T-helper 17 cell (primary cell): ENCODE measurements around the gene PRTFDC1. TPM values are rescaled to one million over a fixed set of nuclear protein-coding genes. Genes with fewer than 3 reads are reported as not detected.
A peak's percentile ranks its signal among the peaks of the same experiment; 100 is the strongest.
"Not testable (repeated sequence)": the region's sequence is repeated elsewhere in the genome, so short reads cannot be mapped to it uniquely, and the experiment has no call there.

Experiments used
- ATAC-seq: fragments of 150-1000 bp; cut with Tn5 transposase; 2 replicates; pipeline ENCODE4 v1.10.0; 2021; ENCODE audit warnings: mild to moderate bottlenecking, moderate library complexity
- DNase-seq, 3 donors: peaks; one replicate each; pipeline versions ENCODE4 v3.0.0 to v3.0.0-alpha.2; 2020 to 2021
- H3K9me3 ChIP-seq: one replicate; pipeline ENCODE4 v1.7.0; 2013; ENCODE audit warnings: low read length, mild to moderate bottlenecking; ENCODE audit not compliant: control insufficient read depth, poor library complexity, severe bottlenecking
- H3K27ac Mint-ChIP-seq: one replicate; pipeline ENCODE4 v1.8.0; 2022; ENCODE audit warnings: mild to moderate bottlenecking, moderate library complexity, mixed read lengths
- H3K27me3 Mint-ChIP-seq: one replicate; pipeline ENCODE4 v1.8.0; 2022; ENCODE audit warnings: mixed read lengths
- H3K36me3 Mint-ChIP-seq: one replicate; pipeline ENCODE4 v1.8.0; 2022; ENCODE audit warnings: low read depth, mixed read lengths
- H3K4me1 Mint-ChIP-seq: one replicate; pipeline ENCODE4 v1.8.0; 2022; ENCODE audit warnings: mild to moderate bottlenecking, mixed read lengths
- H3K4me3 Mint-ChIP-seq: one replicate; pipeline ENCODE4 v1.8.0; 2022; ENCODE audit warnings: mild to moderate bottlenecking, moderate library complexity, mixed read lengths
- total RNA-seq, 4 donors: library from RNA in 2 of 4; stranded (reverse) in 2 of 4; gene quantifications; one replicate each; pipeline ENCODE4 v1.2.3 and lab custom pipeline; 2022 to 2026

Gene PRTFDC1
- total RNA-seq, 2 donors from 2014 or later: 0.40 to 3.6 TPM

DNA sequence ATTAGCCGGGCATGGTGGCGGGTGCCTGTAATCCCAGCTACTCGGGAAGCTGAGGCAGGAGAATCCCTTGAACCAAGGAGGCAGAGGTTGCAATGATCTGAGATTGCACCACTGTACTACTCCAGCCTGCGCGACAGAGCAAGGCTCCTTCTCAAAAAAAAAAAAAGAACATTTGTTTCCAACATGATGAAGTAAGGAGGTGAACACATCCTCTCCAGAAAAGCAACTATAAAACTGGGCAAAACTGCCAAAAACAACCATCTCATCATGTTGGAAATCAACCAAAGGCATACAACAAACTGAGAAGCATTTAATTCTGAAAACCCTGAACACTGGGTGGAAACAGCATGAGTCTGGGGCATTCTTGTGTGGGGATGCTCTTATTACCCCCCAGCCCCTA lies 14.3 kb downstream of the PRTFDC1 start:
- ATAC-seq: no peak
- Mint-ChIP-seq H3K27ac (no peak overlapping the region), H3K4me3 (no peak overlapping the region), H3K27me3 (no peaks in the 10 kb centered on the region), H3K36me3 (no peaks in the 10 kb centered on the region), H3K4me1 (no peaks in the 10 kb centered on the region)
- no peaks in the 10 kb centered on the region for H3K9me3 ChIP-seq
- DNase-seq: no peak

DNA sequence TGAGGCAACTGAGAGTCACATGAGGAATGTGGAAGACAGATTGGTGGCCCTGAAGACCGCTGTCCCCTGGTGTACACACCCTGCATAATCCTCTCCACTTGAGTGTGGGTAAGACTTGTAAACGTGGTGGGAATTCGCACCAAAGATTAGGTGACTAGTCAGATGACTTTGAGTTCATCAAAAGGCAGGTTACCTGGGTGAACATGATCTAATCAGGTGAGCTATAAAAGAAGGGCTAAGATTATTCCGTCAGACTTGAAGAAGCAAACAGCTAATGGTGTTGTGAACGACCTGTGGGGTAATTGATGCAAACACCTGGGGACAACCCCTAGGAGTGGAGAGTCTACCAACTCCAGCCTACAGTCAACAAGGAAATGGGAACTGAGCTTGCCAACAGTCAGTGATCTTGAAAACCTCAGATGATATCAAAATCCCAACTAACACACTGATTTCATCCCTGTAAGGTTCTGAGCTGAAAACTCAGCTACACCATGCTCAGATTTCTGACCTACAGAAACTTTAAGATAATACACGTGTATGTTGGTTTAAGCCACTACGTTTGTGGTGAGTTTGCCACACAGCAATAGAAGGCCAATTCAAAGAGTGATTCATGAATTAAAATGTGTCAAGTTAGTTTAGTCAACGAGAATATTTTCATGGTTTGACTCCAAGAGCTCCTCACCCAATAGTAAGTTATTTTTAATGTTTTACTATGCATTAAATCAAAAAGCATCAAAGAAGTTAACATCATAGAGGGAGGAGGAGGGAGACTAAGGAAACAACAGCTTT lies 16.7 kb downstream of the PRTFDC1 start:
- Mint-ChIP-seq H3K27ac (no peak overlapping the region), H3K27me3 (no peaks in the 10 kb centered on the region)
- ATAC-seq: no peak

DNA sequence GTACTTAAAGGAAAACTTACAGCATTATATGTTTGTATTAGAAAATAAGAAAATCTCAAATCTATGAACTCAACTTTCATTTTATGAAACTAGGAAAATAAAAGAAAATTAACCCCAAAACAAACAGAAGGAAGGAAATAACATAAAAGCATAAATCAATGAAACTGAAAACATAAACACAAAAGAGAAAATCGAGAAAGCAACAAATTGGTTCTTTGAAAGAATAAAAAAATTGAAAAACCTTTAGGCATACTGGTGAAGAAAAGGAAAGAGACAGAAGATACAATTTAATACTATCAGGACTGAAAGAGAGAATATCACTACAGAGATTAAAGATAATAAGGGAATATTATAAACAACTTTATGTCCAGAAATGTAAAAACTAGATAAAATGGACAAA lies 21.2 kb downstream of the PRTFDC1 start:
- Mint-ChIP-seq H3K36me3 (no peaks in the 10 kb centered on the region), H3K27me3 (no peaks in the 10 kb centered on the region), H3K4me3 (no peak overlapping the region), H3K27ac (peak overlapping the region; percentile 67), H3K4me1 (no peaks in the 10 kb centered on the region)
- H3K9me3 ChIP-seq: no peaks in the 10 kb centered on the region
- ATAC-seq (no peak), DNase-seq (no peak)

More for the DNA sequence above, 16.7 kb downstream of the PRTFDC1 start:
- Mint-ChIP-seq H3K36me3 (no peaks in the 10 kb centered on the region), H3K4me1 (no peaks in the 10 kb centered on the region), H3K4me3 (no peak overlapping the region)
- no peaks in the 10 kb centered on the region for H3K9me3 ChIP-seq
- no peak for DNase-seq

DNA sequence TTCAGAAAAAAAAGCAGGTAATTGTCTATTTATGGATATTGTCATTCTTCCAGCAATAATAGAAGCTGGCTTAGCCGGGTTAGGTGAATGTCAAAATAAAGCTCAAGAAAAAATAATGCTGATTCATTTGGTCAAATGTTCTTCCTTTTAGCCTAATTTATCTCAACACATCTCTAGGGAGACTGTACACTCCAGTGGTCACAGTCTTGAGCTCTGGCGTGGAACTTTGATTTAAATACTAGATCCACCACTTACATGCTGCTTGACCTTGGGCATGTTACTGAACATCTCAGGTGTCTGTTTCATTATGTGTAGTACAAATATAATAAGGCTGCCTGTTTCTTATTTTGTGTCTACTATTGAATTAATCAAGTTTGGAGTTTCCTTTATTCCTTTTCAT lies 22.0 kb downstream of the PRTFDC1 start:
- H3K27ac Mint-ChIP-seq: no peak overlapping the region
- H3K9me3 ChIP-seq: no peaks in the 10 kb centered on the region
- DNase-seq: no peak
- no peaks in the 10 kb centered on the region for H3K4me1 Mint-ChIP-seq
- H3K4me3 Mint-ChIP-seq: no peak overlapping the region
- no peaks in the 10 kb centered on the region for H3K36me3 Mint-ChIP-seq
- H3K27me3 Mint-ChIP-seq: no peaks in the 10 kb centered on the region
- no peak for ATAC-seq

DNA sequence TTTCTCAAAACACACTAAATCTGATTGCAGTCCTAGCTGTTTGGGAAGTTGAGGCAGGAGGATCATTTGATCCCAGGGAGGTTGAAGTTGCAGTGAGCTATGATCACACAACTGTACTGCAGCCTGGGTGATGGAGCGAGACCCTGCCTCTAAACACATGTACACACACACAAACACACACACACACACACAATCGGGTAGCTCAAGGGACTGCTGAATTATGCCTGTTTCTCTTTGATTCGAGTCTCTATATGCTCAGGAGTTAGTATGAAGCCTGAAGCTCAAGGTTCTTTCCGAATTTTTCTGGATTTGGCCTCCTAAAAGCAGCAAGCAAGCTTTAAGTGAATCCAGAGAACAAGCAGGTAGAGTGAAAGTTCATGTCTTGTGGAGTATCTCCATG lies 22.5 kb downstream of the PRTFDC1 start:
- H3K36me3 Mint-ChIP-seq: no peaks in the 10 kb centered on the region

DNA sequence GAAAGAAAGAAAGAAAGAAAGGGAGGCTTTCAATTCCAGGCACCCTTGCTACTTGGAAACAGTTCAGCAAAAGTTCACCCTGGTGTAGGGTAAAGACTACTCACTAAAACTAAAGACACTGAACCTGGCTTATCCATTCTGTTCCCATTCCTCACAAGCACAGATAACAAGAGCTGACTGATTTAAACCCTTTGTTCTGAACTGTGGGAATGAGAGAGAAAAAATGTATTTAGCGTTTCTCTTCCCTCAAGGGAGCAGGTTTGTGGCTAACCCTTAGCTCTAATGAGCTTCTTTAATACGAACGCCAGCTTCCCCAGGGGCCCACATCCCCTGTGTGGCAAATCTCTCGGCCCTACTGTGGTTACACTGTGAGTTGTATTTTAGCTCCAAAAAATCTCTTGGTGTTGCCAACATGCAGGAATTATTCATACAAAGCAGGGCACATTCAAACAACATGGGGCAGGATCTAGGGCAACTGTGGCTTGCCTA lies 23.3 kb downstream of the PRTFDC1 start:
- Mint-ChIP-seq H3K27me3 (no peaks in the 10 kb centered on the region), H3K36me3 (no peaks in the 10 kb centered on the region), H3K4me1 (no peaks in the 10 kb centered on the region), H3K27ac (no peak overlapping the region), H3K4me3 (no peak overlapping the region)
- no peak for ATAC-seq
- DNase-seq: no peak
- no peaks in the 10 kb centered on the region for H3K9me3 ChIP-seq

More for the DNA sequence above, 22.5 kb downstream of the PRTFDC1 start:
- ATAC-seq: no peak
- no peaks in the 10 kb centered on the region for H3K9me3 ChIP-seq
- no peak overlapping the region for H3K4me3 Mint-ChIP-seq
- no peaks in the 10 kb centered on the region for H3K4me1 Mint-ChIP-seq
- no peak for DNase-seq
- no peaks in the 10 kb centered on the region for H3K27me3 Mint-ChIP-seq
- H3K27ac Mint-ChIP-seq: no peak overlapping the region

DNA sequence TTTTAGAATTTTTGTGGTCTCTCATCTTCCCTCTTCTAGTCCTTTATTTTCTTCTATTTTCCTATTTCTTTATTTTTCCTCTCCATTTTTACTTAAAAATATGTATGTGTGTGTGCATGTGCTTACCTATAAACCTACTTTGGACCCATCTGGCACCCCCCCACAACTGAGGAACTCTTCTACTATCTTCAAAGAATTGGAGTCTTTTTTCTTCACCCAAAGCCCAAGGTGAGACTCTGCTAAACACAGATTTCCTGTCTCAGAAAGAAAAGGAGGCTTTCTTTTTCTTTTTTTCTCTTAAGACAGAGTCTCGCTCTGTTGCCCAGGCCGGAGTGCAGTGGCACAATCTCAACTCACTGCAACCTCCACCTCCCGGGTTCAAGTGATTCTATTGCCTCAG lies 24.2 kb downstream of the PRTFDC1 start:
- ATAC-seq: no peak
- Mint-ChIP-seq H3K4me3 (no peak overlapping the region), H3K4me1 (no peaks in the 10 kb centered on the region), H3K27ac (no peak overlapping the region), H3K36me3 (no peaks in the 10 kb centered on the region), H3K27me3 (no peaks in the 10 kb centered on the region)
- no peak for DNase-seq
- H3K9me3 ChIP-seq: no peaks in the 10 kb centered on the region

DNA sequence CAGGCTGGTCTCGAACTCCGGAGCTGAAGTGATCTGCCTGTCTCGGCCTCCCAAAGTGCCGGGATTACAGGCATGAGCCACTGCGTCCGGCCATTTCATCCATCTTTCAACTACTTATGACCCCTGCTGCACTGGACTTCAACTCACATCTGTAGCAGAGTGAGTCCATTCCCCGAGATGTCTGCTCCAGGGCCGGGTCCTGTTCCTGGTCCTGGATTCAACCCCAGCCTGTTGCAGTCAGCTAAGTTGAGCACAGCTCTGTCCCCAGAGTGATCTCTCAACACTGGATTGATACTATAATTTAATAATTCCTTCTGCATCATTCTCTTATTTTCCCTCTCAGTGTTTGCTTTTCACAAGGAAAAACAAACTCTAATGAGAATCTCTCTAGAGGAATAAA lies 25.8 kb downstream of the PRTFDC1 start:
- Mint-ChIP-seq H3K27ac (no peak overlapping the region), H3K36me3 (no peaks in the 10 kb centered on the region), H3K4me1 (no peaks in the 10 kb centered on the region), H3K4me3 (no peak overlapping the region), H3K27me3 (no peaks in the 10 kb centered on the region)
- H3K9me3 ChIP-seq: no peaks in the 10 kb centered on the region
- no peak for ATAC-seq
- DNase-seq: no peak

DNA sequence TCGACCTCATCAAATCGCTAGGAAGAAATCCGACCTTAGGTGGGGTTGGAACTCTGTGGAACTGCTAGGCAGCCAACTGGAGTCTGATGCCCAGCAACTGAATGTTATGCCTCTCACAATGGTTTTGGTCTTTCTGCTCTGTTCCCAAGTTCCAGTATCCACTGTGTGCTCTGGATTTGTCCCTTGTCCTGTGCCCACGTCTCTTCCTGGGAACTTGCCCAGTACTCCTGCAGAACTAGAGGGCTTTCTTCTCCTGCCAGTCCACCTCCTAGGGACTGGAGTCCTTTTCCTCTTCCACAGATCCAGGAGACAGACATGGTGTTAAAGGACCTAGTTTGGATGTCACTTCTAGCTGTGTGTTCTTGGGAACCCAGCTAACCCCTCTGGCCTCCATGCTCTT lies 26.6 kb downstream of the PRTFDC1 start:
- DNase-seq (no peak), ATAC-seq (no peak)
- H3K27ac Mint-ChIP-seq: no peak overlapping the region
- no peak overlapping the region for H3K4me3 Mint-ChIP-seq
- H3K4me1 Mint-ChIP-seq: peaks cover 6% of the 10 kb centered on the region
- H3K9me3 ChIP-seq: no peaks in the 10 kb centered on the region
- H3K27me3 Mint-ChIP-seq: no peaks in the 10 kb centered on the region
- H3K36me3 Mint-ChIP-seq: no peaks in the 10 kb centered on the region

DNA sequence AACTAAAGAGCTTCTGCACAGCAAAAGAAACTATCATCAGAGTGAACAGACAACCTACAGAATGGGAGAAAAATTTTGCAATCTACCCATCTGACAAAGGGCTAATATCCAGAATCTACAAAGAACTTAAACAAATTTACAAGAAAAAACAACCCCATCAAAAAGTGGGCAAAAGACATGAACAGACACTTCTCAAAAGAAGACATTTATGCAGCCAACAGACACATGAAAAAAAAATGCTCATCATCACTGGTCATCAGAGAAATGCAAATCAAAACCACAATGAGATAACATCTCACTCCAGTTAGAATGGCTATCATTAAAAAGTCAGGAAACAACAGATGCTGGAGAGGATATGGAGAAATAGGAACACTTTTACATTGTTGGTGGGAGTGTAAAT lies 27.9 kb downstream of the PRTFDC1 start:
- not testable (repeated sequence) for H3K27me3 Mint-ChIP-seq, H3K4me3 Mint-ChIP-seq, H3K27ac Mint-ChIP-seq

DNA sequence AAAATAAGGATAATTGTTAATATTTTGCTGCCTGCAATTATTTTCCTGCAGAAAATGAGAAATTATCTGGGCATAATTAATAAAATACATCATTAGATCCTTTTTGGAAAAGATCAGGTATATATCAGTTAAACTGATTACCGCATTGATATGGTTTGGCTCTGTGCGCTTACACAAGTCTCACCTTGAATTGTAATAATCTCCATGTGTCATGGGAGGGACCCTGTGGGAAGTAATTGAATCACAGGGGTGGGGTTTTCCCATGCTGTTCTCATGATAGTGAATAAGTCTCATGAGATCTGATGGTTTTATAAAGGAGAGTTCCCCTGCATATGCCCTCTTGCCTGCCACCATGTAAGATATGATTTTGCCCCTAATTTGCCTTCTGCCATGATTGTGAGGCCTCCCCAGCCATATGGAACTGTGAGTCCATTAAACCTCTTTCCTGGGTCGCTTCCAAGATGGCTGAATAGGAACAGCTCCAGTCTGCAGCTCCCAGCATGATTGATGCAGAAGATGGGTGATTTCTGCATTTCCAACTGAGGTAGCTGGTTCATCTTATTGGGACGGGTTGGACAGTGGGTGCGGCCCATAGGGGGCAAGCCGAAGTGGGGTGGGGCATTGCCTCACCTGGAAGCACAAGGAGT lies 30.1 kb downstream of the PRTFDC1 start:
- H3K27me3 Mint-ChIP-seq, H3K4me3 Mint-ChIP-seq: not testable (repeated sequence)

More for the DNA sequence above, 27.9 kb downstream of the PRTFDC1 start:
- not testable (repeated sequence) for H3K36me3 Mint-ChIP-seq, H3K4me1 Mint-ChIP-seq, H3K9me3 ChIP-seq, DNase-seq, ATAC-seq

DNA sequence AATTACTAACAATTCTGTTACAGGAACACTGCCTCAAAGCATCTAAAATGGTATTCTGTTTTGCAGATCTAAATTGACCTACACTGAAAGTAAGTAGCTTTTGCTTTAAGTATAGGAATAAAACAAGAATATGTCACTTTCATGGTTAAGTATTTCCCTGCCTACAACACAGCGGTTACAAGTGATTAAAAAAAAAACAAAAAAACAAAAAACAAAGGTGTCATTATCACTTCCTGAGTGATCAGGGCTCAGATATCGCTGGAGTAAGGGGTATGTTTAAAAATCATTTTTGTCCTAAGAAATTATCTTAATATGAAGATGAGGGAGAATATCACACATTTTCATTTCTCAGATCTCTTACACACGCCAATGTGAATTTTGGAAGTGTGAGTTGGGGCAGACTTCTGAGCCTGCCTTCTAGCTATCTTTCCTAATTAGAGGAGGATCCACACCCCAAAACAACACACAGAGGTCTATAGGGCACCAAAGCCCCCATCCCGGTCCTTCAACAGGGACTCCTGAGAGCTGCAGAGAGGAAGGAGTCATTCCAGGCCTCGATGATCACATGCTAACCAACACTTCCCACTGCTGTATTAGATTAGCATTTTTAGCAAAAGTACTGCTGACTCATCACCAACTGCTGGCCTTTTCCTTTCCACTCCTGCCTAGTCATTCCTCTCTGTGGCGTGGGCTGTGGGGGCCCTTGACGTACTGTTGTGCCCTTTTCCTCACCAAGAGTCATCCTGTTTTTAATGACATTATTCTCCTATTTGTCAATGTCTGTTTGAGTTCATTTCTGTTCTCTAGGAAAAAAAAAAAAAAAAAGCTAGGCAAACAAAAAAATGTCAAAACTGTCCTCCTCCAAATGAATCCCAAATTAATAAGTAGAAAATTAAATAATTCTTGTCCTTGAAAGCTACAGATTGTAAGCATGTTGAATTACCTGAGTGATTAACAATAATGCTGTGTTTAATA lies 31.2 kb downstream of the PRTFDC1 start:
- no peaks in the 10 kb centered on the region for H3K27me3 Mint-ChIP-seq
- H3K36me3 Mint-ChIP-seq: no peaks in the 10 kb centered on the region
- DNase-seq (no peak), ATAC-seq (no peak)
- H3K4me3 Mint-ChIP-seq: no peak overlapping the region
- no peak overlapping the region for H3K27ac Mint-ChIP-seq
- H3K4me1 Mint-ChIP-seq: peaks cover 6% of the 10 kb centered on the region
- no peaks in the 10 kb centered on the region for H3K9me3 ChIP-seq

More for the DNA sequence above, 30.1 kb downstream of the PRTFDC1 start:
- not testable (repeated sequence) for DNase-seq, H3K36me3 Mint-ChIP-seq, H3K27ac Mint-ChIP-seq, H3K9me3 ChIP-seq, ATAC-seq, H3K4me1 Mint-ChIP-seq

DNA sequence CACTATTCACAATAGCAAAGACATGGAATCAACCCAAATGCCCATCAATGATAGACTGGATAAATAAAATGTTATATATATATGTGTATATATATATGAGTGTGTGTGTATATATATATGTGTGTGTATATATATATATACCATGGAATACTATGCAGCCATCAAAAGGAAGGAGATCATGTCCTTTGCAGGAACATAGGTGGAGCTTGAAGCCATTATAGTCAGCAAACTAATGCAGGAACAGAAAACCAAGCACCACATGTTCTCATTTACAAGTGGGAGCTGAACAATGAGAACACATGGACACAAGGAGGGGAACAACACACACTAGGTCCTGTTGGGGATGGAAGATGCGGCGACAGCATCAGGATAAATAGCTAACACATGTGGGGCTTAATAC lies 32.2 kb downstream of the PRTFDC1 start:
- ATAC-seq, H3K4me3 Mint-ChIP-seq, H3K9me3 ChIP-seq, DNase-seq, H3K4me1 Mint-ChIP-seq, H3K36me3 Mint-ChIP-seq, H3K27me3 Mint-ChIP-seq, H3K27ac Mint-ChIP-seq: not testable (repeated sequence)
